Measurements from ENCODE around the gene FAF1.

DNA sequence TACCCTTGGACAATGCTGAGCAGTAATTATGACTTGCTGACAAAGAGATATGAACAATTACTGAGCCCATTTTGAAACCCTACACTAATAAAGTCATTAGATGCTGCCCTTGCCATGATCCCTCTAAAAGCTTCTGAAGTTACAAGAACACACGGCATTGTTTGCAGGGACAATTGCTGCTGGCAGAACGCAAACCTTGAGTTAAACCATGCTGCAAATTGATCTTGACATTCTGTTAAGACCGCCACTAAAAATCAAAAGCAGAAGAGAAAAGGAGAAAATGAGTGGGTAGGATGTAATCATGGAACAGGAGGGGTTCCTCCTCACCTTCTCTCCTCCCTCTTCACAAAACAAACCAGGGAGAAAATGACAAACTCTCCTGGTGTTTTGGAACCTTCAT, 400.6 kb downstream of the FAF1 start:
- no peak for TF ChIP-seq SIX5 (IDR thresholded peaks at IDR 0.05; ENCODE audit: low read depth, low read length)
- TF ChIP-seq RNF2 (IDR thresholded peaks at IDR 0.05; ENCODE audit: borderline replicate concordance, low read depth, low read length, missing control alignments, poor library complexity, severe bottlenecking): no peak
- no peak for TF ChIP-seq SP4 (IDR thresholded peaks at IDR 0.05; ENCODE audit: low read length)
- TF ChIP-seq TAF1 (IDR thresholded peaks at IDR 0.05; ENCODE audit: low read depth, low read length): no peak
- TF ChIP-seq ASH2L (IDR thresholded peaks at IDR 0.05; ENCODE audit: low read length): no peak

Measured in H1 (cell line).